HG03066 (cell line): ENCODE data around the gene B3GNT8.
"Not testable (repeated sequence)": the region's sequence is repeated elsewhere in the genome, so short reads cannot be mapped to it uniquely, and the experiment has no call there.

Experiments used
- ATAC-seq: cut with Tn5 transposase; IDR thresholded peaks from one replicate; pipeline ENCODE4 v1.9.1; 2021; ENCODE audit warnings: low read depth; ENCODE audit not compliant: unreplicated experiment

B3GNT8 gene

DNA sequence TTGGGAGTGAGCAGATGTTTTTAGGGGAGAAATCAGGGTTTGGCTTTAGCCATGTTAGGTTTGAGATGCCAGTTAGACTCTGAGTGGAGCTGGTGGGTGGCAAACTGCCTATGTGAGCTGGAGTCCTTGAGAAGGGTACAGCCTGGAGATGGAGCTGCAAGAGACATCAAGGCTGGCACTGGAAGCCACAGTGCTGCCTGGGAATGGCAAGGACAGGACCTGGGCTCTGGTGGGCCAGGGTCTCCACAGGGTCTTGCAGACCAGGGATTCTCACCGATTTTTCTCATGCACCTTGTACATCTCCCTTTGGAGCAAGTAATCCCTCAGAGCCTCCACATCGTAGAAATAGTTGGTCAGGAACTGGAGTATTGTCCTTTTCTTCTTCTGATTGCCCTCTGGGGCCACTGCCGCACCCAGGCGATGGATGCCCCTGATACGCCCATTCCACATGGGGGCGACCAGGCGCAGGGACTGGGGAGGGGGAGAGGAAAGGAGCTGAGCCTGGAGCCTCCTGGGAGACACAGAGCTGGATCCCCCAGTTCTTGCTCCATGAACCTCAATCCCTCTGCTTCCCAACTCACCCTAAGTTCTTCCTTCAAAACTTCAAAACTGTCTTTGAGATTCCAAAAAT, 10.9 kb upstream of the B3GNT8 start:
- no peak for ATAC-seq

DNA sequence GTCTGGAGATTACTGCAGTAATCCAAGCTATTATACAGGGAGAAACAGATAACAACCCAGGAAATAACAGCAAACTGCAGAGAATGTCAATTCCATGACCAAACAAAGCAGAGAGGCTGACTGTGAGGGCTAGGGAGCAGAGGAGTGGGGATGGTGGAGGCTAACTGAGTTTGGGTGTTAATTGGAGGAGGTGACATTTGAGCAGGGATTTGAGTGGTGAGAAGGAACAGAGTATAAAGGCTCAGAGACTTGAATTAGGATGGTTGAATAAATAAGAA, 9.4 kb upstream of the B3GNT8 start:
- no peak for ATAC-seq

DNA sequence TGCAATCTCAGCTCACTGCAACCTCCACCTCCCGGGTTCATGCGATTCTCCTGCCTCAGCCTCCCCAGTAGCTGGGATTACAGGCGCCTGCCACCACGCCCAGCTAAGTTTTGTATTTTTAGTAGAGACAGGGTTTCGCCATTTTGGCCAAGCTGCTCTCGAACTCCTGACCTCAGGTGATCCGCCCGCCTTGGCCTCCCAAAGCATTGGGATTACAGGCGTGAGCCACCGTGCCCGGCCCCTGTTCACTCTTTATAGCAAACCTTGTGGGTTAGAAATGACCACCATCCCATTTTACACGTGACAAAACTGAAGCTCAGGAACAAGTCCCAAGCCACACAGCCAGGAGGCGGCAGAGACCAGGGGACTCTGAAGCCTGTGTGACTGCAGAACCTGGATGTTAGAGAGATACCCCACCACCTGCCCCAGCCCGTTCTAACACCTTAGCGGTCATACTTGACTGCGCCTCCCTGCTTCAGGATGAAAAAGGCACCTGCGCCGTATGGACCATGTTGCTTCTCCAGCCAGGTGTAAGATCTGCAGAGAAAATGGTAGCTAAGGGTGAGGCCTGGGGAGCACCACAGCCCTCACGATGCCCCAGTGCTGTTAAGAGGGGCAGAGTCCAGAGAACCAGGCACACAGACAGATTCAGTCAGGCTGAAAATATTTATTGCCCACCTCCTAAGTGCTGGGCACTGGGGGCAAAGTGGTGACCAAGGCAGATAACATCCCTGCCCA, 8.9 kb upstream of the B3GNT8 start:
- no peak for ATAC-seq

DNA sequence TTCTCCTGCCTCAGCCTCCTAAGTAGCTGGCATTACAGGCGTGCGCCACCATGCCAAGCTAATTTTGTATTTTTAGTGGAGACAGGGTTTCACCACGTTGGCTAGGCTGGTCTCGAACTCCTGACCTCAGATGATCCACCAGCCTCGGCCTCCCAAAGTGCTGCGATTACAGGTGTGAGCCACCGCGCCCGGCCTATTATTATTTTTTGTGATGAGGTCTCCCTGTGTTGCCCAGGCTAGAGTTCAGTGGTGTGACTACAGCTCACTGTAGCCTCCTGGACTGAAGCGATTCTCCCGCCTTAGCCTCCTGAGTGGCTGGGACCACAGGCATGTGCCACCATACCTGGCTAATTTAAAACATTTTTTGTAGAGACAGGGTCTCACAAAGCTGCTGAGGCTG, 8.2 kb upstream of the B3GNT8 start:
- not testable (repeated sequence) for ATAC-seq

DNA sequence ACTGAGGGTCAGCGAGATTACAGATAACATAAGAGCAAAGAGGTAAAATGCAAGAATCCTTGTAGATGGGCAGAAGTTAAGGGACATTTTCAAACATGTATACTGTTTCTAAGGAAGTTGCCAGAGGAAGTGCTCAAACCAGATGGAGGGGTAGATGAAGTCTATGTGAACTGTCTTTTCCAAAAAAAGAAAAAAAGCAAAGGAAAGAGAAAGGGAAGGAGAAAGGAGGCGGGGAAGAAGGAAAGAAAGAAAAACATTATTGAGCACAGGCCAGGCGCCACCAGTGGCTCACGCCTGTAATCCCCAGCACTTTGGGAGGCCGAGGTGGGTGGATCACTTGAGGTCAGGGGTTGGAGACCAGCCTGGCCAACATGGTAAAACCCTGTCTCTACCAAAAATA, 7.3 kb upstream of the B3GNT8 start:
- ATAC-seq: no peak

DNA sequence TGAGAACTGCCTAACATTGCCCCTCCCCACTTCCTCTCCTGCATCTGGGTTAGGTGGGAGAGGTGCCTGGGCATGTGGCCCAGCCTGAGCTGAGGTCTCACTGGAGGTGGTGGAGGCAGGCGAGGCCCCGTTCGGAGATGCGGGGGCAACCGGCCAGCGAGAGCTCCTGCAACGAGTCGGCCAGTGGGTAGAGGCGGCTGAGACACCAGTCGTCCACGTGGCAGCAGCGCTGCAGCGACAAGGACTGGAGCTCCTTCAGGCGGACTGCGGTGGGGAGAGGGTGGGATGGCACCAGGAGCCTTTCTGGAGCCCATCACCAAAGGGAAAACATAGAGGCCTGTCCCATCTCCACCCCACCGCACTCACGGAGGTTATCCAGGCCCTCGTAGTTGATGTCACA, 6.0 kb upstream of the B3GNT8 start:
- ATAC-seq: no peak

DNA sequence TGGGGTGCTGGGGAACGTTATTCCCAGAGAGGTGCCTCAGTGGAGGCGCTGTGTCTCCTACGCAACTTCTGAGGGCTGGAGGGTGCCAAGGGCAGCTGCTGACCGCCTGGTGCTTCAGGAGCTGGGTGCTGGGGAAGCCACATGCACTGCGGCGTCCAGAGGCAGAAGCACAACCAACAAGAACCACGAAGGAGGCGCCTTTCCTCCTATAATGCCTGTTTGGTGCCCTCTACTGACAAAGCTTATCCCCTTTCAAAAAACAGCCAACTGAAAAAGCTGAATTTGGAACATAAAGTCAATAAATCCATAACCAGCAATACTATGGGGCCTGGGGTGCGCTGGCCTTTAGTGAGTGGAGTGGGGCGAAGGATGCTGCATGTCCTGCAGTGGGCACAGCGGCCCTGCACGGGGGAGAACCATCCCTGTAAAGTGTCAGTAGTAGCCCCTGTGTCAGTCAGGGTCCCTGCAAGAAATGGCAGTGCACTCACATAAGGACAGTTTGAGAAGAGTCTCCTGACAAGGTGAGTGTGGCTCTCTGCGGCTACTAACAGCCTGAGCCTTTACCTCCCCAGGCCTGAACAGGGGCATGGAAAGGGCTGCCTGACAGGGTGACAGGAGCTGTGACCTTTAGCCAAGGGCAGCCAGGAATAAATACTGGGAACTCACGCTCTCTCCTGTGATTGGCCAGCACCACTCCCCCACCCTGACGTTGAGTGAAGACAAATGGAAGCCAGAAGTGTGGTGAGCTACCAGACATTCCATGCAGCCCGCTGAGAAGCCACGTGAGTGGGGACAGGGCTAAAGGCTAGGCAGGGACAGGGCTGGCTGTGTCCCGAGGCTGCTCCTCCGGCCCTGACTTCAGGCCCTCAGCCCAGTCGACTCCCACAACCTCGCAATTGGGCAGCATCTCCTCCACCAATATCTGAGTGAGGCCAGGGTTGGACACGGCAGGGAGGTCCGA, 4.5 kb upstream of the B3GNT8 start:
- ATAC-seq: no peak

DNA sequence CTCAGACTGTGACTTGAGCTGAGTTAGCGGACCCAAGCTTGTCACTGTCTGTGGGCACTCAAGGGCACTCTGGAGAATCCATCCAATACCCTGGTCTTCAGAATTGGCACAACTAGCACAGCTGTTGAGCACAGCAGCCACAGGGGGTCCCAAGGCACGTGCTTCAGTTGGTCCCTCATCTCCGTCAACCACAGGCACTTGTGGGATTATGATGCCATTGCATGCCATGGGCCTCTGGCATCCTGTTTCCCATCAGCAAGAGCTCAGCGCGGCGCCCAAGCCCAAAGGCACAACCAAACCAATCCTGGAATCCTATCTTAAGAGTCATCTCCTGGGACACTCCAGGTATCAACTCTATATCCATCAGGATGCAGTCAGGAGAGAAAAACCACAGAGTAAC, 3.7 kb upstream of the B3GNT8 start:
- no peak for ATAC-seq

DNA sequence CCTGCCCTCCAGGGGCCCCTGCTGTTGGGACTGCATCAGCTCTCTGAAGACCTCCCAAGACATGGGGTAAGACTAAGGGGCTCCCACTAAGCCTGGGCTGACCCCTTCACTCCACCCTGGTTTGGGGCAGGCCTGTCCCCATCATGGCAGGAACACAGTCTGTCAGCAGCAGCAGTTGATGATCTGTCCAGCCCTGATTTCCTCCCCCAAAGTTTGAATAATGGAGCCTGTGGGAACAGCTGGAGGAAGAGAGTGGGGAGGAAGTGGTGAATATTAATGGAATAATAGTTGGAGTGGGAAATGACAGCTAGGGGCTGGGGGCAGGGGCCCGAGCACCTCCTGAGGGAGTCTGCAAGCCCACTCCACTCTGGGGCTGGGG, 1.3 kb upstream of the B3GNT8 start:
- no peak for ATAC-seq

DNA sequence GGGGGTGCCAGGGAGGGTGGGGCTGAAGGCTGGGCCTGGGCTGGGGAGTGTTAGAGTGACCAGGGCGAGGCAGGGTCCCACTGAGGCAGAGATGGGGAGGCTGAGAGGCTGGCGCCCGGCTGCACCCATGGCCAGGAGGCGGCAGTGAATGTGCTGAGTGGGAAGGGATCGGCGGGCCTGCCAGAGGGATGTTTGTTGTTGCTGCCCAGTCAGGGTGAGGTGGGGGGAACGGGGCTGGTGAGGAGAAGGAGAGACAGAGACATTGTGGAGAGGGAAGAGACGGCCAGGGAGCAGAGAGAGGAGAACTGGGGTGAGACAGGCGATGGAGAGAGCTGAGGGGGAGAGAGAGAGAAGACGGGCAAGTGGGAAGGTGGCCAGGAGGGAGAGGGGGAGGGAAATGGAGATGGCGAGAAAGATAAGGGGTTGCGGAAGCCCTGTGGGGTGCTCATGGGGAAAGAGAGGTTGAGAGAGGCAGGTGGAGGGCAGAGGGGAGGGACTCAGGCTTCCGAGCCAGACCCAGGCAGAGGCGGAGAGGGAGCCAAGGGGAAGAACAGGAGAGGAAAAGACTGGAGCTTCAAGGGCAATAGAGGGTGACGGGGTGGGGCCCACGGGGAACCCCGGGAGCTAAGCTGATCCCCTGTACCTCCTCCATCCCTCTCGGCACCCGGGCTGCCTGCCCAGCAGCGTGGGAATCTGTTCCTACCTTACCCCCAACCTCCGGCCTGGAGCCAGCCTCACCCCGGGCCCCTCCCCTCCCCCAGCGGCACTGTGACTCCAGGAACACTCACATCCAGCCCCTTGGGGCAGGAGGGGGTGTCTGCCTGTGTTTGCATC, 690 bp upstream of the B3GNT8 start:
- no peak for ATAC-seq

DNA sequence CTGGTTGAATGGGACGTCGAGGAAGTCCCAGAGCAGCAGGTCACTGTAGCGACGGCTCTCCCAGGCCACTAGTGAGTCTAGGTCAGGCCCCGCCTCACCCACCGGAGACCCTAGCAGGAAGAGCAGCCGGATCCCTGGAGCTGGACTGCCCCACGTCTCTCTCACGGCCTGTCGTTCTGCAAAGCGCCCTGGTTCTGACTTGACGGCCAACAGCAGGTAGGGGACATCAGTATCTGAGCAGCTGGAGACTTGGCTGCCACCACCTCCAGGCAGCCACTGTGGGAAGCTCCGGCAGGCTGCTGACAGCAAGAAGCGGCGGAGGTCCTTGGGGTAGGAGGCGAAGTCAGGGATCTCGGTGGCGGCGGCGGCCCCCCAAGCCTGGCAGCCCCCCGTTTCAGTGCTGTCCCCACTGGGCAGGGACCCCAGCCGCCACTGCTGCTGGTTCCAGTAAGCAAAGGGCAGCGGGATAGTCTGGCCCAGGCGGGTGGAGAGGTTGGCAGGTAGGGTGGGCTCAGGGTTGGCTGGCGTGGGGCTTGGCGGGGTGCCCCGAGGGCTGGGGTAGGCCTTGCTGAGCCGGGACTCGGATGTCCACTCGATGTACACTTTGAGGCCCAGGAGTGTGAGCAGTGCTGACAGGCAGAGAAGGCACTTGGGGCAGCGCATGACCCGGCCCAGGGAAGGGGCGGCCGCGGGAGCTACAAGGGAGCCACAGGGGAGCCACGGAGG, 895 bp downstream of the B3GNT8 start:
- no peak for ATAC-seq

DNA sequence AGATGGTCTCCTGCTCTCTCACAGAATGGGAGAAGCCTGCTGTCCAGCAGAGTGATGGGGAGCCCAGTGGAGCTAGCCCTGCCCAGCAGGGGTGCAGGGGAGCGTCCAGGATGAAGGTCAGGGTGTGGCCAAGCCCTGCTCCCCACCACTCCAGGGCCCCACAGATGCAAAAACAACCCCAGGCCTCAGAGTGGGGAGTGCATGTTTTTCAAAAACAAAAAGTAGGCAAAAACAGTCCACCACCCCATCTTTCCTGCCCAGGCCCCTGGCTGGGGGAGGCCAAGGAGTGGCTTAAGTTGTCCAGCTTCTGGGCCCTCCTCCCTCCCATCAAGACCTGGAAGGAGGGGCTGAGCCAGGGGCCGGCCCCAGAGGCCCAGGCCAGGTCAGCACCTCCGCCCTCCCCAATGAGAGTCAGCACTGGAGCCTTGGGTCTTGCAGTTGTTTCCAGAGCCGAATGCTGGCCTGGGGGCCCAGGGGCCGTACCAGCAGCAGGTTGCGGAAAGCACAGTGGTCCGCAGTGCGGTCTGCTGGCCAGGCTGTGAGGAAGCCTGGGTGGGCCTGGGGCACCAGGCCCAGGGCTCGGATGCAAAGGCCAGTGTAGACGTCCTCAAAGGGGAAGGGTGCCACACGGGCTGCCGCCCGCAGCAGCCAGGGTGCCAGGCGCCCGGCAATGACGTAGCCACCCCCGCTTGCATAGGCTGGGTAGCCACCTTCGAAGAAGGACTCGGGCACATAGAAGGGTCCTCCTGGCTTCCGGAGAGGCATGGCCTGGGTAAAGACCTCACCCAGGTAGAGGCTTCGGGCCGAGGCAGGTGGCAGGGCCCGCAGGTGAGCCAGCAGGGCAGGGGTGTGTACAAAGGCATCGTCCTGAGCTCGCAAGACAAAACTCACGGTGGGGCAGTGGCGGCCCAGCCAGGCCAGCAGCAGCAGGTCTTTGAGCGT, 1.7 kb downstream of the B3GNT8 start:
- ATAC-seq: no peak

DNA sequence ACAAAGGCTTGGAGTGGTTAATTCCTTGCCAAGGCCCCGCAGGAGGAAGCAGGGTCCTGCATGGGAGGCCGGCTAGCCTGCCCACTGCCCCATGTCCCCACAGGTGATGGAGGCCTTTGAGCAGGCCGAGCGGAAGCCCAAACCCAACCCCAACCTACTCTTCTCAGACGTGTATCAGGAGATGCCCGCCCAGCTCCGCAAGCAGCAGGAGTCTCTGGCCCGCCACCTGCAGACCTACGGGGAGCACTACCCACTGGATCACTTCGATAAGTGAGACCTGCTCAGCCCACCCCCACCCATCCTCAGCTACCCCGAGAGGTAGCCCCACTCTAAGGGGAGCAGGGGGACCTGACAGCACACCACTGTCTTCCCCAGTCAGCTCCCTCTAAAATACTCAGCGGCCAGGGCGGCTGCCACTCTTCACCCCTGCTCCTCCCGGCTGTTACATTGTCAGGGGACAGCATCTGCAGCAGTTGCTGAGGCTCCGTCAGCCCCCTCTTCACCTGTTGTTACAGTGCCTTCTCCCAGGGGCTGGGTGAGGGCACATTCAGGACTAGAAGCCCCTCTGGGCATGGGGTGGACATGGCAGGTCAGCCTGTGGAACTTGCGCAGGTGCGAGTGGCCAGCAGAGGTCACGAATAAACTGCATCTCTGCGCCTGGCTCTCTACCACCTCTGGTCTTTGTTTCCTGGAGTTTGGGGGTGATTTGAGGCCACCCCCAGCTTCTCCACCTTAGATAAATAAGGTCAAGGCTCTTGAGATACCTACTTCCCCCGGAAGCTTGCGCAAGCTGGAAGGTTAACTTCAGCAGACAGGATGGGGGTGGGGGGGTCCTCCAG, 2.6 kb downstream of the B3GNT8 start:
- no peak for ATAC-seq

DNA sequence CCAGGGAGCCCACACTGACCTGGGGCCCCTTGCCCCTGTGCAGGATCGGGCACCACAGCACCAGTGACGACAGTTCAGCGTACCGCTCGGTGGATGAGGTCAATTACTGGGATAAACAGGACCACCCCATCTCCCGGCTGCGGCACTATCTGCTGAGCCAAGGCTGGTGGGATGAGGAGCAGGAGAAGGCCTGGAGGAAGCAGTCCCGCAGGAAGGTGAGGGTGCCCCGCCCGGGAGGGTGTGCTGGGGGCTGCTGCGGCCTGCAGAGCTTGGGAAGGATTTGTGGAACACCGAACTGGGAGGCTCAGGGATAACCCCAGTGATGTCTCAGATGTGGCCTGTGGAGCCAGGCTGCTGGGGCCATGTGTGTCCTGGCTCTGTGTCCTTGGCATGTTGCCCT, 4.2 kb downstream of the B3GNT8 start:
- ATAC-seq: no peak

DNA sequence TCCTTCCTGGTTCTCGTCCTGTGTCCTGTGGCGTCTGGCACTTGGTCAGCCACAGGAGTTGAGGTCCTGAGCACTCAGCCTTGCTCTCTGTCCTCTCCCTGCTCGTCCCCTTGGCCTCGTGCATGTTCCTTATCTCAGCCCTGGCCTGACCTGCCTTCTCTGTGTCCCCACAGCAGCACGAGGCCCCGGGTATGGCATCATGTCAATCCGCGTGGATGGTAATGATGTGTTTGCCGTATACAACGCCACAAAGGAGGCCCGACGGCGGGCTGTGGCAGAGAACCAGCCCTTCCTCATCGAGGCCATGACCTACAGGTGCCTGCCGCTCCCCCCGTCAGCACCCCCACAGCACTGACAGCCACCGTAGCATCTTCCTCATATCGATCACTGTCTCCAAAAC, 4.7 kb downstream of the B3GNT8 start:
- no peak for ATAC-seq

DNA sequence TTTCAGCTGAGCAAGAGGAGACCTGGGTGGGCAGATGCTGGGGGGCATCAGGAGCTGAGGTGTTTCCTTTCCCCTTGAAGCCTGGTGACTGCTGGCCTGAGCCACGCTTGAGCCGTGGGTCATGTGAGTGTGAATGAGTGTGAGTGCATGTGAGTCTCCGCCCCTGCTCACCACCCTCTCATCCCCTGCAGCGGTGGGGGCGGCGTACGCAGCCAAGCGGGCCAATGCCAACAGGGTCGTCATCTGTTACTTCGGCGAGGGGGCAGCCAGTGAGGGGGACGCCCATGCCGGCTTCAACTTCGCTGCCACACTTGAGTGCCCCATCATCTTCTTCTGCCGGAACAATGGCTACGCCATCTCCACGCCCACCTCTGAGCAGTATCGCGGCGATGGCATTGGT, 5.2 kb downstream of the B3GNT8 start:
- ATAC-seq: no peak

DNA sequence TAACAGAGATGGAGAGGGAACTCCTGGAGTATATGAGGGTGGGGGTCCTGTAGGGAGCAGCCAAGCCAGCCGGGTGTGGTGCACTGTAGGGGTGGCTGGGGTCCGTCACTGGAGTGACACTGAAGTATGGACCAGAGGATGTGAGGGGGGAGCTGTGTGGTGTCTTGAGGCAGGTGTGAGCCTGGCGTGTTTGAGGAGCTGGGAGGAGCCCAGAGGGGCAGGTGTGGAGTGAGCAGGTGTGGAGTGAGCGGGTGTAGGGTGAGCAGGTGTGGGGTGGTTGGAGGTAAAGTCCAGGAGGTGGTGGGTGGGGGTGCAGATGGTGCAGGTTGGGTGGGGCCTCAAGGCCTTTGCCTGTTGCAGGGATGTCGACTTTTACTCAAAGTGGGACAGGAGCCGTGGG, 5.9 kb downstream of the B3GNT8 start:
- no peak for ATAC-seq
